ENCODE results near the gene CCNJL.

Gene CCNJL

DNA sequence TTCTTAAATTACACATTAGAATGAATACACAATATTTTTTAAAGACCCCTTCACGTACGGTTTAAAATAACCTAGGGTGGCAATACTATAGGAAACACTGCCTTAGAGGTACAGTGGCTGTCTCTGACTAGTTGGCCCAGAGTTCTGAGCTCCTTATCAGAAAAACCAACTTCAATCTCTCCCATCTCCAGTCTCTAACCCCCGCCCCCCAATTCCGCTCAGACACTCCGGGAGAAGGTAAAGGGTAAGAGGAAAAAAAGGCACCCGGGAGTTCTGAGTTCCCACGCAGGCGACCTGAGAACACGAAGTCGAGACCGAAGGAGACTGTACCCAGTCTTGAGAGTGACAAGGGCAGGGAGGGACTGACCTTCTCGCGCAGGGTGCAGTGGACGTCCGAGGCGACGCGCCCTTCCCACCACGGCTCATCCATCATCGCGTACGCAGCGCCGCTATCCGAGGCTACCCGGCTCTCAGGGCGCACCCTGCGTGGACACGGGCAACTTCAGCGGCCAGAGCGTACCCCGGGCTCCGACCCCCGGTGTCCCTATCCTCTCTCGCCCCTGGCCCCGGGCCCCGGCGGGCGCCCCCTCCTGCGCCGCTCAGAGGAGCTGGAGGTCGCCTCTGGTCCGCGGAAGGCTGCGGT, 752 bp downstream of the CCNJL start:
- H3K27me3 Mint-ChIP-seq: peaks cover 97% of the 10 kb centered on the region
- ATAC-seq (peak; percentile 52), DNase-seq (no peak)
- no peaks in the 10 kb centered on the region for H3K9me3 Mint-ChIP-seq
- peaks cover 15% of the 10 kb centered on the region for H3K4me1 Mint-ChIP-seq
- H3K4me3 Mint-ChIP-seq: peak overlapping the region; percentile 54 to 72
- no peak overlapping the region for H3K27ac Mint-ChIP-seq

DNA sequence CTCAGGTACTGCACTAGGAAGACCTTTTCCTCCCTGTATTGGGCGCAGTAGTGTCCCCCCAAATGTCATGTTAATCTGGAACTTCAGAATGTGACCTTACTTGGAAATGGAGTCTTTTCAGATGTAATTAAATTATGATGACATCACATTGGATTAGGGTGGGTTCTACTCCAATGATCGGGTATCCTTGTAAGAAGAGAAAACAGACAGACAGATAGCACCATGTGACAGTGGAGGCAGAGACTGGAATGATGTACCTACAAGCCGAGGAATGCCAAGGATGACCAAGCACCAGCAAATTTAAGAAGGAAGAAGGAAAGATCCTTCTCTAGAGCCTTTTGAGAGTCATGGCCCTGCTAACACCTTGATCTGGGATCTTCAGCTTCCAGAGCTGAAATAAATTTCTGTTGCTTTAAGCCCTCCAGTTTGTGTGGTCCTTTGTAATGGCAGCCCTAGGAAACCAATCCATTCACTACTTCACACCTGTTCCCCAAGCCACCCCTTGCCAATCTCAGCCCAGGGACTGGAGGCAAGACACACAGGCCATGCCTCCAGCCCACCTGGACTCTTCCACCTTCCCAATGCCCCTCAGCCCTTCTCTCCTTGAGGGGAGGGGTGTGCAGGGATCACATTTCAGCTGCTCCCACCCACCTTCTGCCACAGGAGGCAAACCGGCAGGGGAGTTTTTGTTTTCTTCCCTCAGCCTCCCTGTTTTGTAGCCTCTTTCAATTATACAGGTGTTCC, 1.6 kb downstream of the CCNJL start:
- Mint-ChIP-seq H3K4me1 (peaks cover 15% of the 10 kb centered on the region), H3K27me3 (peaks cover 94% of the 10 kb centered on the region), H3K27ac (no peak overlapping the region), H3K9me3 (no peaks in the 10 kb centered on the region), H3K4me3 (no peak overlapping the region)
- no peak for ATAC-seq
- DNase-seq: no peak

DNA sequence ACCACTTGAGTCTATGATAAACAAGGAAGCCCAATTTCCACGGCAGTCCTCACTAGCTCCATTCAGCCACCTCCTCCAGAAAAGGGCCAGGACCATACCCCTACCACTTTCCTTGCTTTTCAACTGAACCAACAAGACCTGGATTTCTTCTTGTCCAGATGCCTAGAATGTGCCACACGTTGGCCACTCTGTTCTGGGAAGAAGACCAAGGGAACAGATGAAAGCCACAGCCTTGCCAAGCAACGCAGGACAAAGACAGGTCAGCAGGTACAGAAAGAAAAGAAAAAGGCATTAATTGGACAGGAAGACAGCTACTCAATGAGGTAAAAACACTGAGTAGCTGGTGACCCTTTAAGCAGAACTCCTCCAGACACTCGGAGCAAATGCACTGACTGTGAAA, 2.2 kb downstream of the CCNJL start:
- ATAC-seq: no peak
- Mint-ChIP-seq H3K27me3 (peaks cover 92% of the 10 kb centered on the region), H3K4me1 (peaks cover 15% of the 10 kb centered on the region), H3K27ac (no peak overlapping the region), H3K9me3 (no peaks in the 10 kb centered on the region), H3K4me3 (no peak overlapping the region)
- DNase-seq: no peak

DNA sequence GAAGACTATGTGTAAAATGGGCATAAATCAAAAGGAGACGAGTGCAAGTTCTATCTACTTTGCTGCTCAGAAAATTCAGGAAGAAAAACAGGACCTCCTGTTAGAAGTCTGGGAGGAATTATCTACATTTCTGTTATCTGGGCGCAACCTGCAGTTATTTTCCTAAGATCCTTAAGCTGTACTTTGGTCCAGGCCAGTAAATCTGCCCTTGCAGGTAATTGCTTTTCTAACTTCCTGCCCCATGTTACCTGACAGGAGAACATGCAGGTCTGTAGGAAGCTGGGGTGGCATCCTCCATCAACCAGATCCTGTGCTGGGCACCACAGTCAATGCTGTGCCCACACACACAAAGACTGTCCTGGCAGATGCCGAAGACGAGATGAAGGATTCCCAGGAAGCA, 5.7 kb downstream of the CCNJL start:
- Mint-ChIP-seq H3K27me3 (peaks cover 65% of the 10 kb centered on the region), H3K4me1 (peaks cover 5% of the 10 kb centered on the region), H3K27ac (no peak overlapping the region), H3K9me3 (no peaks in the 10 kb centered on the region), H3K4me3 (no peak overlapping the region)
- no peak for DNase-seq
- ATAC-seq: no peak

DNA sequence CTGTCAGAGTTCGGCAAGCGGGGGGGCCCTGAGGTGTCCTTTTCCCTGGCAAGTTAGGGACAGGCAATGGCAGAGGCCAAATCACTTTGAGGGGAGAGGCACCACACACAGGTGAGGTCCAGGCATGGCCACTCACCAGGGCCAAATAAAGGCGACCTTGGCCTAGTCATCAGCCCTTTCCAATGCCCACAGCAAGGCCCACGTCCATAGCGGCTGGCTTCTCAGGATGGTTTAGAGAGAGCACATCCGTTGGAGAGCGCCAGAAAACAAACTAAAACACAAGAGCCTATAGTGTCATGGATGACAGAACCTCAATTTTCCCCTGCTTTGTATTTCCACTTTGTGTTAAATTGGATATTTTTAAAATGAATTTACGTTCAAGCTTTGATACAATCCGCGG, 7.0 kb downstream of the CCNJL start:
- H3K27me3 Mint-ChIP-seq: peaks cover 51% of the 10 kb centered on the region

DNA sequence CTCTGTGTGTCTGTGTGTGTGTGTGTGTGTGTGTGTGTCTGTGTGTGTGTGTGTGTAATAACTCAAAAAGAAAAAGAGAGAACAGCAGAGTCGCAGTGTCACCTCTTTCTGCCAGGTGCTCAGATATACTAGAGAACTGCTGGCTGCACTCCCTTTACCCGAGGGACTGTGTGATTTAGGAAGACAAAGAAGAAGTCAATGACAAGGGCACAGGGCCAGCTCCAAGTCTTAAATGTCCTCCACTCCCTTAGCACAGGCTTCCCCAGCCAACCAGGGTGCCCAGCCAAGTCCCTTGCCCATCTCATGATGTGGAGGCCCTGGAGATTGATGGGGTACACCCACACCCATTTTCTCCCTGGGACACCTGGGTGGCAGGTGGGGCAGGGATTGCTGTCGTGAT, 8.7 kb downstream of the CCNJL start:
- Mint-ChIP-seq H3K9me3 (no peaks in the 10 kb centered on the region), H3K4me3 (no peak overlapping the region), H3K4me1 (no peaks in the 10 kb centered on the region), H3K27ac (no peak overlapping the region), H3K27me3 (peaks cover 35% of the 10 kb centered on the region)
- DNase-seq: no peak
- ATAC-seq: no peak

More for the DNA sequence above, 7.0 kb downstream of the CCNJL start:
- ATAC-seq: no peak
- no peak overlapping the region for H3K27ac Mint-ChIP-seq
- H3K4me3 Mint-ChIP-seq: no peak overlapping the region
- no peak for DNase-seq
- H3K9me3 Mint-ChIP-seq: no peaks in the 10 kb centered on the region
- H3K4me1 Mint-ChIP-seq: no peaks in the 10 kb centered on the region

DNA sequence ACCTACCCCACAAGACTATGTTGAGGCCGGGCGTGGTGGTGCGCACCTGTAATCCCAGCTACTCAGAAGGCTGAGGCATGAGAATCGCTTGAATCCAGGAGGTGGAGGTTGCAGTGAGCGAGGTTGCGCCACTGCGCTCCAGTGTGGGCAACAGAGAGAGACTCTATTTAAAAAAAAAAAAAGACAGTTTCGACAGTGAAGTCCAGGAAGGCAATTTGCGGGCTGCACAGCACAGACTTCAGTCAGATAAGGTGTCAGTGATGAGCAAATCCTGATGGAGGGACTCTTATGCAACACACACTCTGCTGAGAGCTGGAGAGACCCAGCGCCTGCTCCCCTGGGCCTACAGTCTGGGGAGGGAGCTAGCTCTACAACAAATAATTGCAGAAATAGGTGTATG, 14.2 kb downstream of the CCNJL start:
- no peak overlapping the region for H3K4me3 Mint-ChIP-seq
- no peak overlapping the region for H3K27ac Mint-ChIP-seq
- H3K27me3 Mint-ChIP-seq: no peaks in the 10 kb centered on the region

DNA sequence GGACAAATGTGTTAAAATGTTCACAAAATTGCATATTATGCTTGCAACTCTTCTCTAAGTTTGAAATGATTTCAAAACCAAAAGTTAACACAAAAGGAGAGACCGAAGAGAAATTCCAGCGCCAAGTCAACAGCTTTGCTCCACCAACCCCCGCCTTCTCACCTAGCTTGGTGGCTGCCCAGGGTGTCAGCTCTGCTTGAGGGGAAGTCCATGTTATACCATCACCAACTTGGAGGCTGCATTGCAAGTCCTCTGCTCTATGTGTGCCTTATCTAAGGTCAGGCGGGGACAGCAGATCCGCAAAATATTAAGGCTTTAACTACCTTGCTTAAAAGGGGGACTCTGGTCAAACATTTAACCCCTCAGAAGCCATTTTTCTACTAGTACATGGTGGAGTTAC, 14.6 kb downstream of the CCNJL start:
- no peak for DNase-seq
- no peaks in the 10 kb centered on the region for H3K4me1 Mint-ChIP-seq
- no peak overlapping the region for H3K27ac Mint-ChIP-seq
- H3K9me3 Mint-ChIP-seq: no peaks in the 10 kb centered on the region
- H3K27me3 Mint-ChIP-seq: no peaks in the 10 kb centered on the region
- no peak for ATAC-seq
- no peak overlapping the region for H3K4me3 Mint-ChIP-seq

More for the DNA sequence above, 14.2 kb downstream of the CCNJL start:
- DNase-seq: no peak
- Mint-ChIP-seq H3K9me3 (no peaks in the 10 kb centered on the region), H3K4me1 (no peaks in the 10 kb centered on the region)
- no peak for ATAC-seq

DNA sequence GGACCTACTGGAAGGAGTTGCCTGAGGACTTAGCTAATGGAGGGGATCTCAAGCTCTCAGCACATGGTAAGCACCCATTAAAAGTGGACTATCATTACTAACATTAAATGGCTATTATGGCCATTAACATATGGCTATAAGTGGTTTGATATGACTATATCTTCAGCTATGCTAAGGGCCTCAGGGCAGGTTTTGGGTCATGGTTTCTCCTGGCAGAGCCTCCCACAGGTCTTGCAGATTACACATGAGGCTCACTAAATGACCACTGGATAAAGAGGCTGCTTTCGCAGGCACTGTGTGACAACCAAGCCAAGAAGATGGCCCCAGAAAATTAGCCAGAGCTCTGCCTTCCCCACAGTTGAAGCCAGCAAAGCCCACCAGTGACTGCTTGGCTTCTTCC, 15.4 kb downstream of the CCNJL start:
- no peak for ATAC-seq
- no peak overlapping the region for H3K27ac Mint-ChIP-seq

DNA sequence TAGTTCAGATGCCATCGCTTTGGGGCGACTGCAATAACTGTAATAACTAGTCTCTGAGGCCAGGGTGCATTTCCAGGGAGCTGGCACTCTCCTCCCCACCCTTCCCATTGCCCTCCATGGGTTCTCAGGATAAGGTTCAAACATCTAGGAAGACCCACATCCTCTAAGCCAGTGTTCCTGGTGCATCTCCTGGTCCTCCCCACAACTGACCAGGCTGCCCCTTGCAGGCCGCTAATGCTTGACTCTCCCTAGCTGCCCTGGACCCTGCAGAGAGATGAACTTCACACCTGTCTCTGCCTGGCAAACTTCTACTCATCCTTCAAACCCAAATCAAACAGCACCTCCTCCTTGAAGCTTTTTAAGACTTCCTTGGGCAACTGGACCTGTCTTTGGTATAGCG, 15.9 kb downstream of the CCNJL start:
- H3K4me1 Mint-ChIP-seq: no peaks in the 10 kb centered on the region
- H3K9me3 Mint-ChIP-seq: no peaks in the 10 kb centered on the region
- ATAC-seq (no peak), DNase-seq (no peak)
- H3K27ac Mint-ChIP-seq: no peak overlapping the region
- no peaks in the 10 kb centered on the region for H3K27me3 Mint-ChIP-seq
- H3K4me3 Mint-ChIP-seq: no peak overlapping the region

More for the DNA sequence above, 15.4 kb downstream of the CCNJL start:
- H3K9me3 Mint-ChIP-seq: no peaks in the 10 kb centered on the region
- H3K27me3 Mint-ChIP-seq: no peaks in the 10 kb centered on the region
- H3K4me3 Mint-ChIP-seq: no peak overlapping the region
- H3K4me1 Mint-ChIP-seq: no peaks in the 10 kb centered on the region
- DNase-seq: no peak

DNA sequence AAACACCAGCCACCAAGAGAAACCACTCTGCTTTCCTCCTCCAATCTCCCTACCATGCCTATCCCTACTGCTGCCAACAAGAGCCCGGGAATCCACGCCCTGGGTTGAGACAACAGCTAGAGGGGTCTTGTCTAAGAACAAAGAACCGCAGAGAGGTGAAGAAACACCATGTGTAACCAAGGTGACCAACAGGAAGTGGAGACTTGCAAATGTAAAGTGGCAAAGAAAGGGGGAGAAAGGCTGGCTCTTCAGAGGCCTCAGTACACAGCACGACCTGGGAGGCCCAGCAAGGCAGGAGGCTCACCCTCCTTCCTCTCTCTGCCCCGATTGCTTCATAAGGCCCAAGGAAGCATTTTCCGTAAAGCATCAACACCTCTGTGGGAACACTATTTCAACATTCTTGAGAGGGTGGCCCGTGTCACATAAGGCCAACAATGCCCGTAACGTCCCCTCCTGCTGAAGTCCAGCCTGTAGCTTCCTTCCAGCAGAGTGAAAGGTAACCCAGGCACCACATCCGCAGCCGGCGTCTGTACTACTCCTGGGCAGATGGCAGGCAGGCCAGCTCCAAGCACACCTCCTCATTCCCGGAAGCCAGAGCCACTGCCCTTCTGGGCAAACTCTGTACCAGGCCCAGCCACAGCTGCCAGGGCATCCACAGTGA, 18.3 kb downstream of the CCNJL start:
- H3K27me3 Mint-ChIP-seq: no peaks in the 10 kb centered on the region
- H3K4me3 Mint-ChIP-seq: no peak overlapping the region
- ATAC-seq (peak; percentile 31), DNase-seq (no peak)
- H3K4me1 Mint-ChIP-seq: no peaks in the 10 kb centered on the region
- H3K9me3 Mint-ChIP-seq: no peaks in the 10 kb centered on the region
- no peak overlapping the region for H3K27ac Mint-ChIP-seq

DNA sequence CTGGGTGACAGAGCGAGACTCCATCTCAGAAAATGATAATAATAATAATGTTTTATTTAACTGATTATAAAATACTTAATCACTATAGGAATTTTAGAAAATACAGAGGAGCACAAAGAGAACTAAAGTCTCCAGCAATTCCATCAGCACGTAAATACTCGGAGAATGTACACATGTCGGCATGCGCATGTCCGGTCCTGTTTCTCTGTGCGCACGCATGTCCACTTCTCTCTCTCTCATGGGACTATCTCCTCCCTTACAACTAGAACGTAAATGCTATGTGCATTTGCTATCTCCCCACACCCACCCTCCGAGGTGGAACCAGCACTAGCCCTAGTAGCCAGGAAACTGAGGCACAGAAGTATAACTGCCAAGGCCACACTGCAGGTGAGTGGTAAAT, 19.0 kb downstream of the CCNJL start:
- DNase-seq: no peak
- H3K4me3 Mint-ChIP-seq: no peak overlapping the region
- no peaks in the 10 kb centered on the region for H3K4me1 Mint-ChIP-seq
- H3K9me3 Mint-ChIP-seq: no peaks in the 10 kb centered on the region
- H3K27ac Mint-ChIP-seq: no peak overlapping the region
- H3K27me3 Mint-ChIP-seq: no peaks in the 10 kb centered on the region
- ATAC-seq: no peak

DNA sequence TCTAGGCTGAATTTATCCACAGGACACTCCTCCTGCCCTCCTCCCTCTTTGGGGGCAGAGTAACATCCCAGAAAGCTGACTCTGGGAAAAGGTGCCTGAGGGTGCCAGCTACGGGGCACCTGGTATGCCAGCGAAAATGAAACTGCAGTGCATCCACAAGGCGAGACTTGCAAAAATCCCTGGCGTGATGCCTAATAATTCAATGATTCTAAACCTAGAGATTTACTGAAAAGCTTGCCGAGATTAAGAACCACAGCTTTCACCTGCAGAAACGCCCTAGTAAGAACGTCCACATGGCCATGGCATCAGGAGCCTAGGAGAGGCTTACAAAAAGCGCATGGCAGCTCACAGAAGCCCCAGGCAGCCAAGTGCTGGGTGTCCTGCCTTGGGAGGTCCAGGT, 20.9 kb downstream of the CCNJL start:
- Mint-ChIP-seq H3K27ac (no peak overlapping the region), H3K4me1 (no peaks in the 10 kb centered on the region), H3K27me3 (no peaks in the 10 kb centered on the region), H3K9me3 (no peaks in the 10 kb centered on the region), H3K4me3 (no peak overlapping the region)
- DNase-seq (no peak), ATAC-seq (no peak)

DNA sequence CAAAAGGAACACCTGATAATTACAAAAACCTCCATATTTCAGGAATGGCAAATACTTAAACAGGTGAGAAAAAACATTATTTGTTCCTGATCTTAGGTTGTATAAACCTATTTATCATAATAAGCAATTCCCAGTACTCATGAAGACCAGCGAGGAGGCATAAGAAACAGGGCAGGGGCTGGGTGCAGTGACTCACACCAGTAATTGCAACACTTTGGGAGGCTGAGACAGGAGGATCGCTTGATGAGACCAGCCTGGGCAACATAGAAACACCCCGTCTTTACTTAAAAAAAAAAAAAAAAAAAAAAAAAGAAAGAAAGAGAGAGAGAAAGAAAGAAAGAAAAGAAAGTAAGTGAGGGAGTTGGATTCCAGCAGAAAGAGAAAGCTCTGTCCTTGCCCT, 21.6 kb downstream of the CCNJL start:
- ATAC-seq (no peak), DNase-seq (no peak)
- Mint-ChIP-seq H3K4me1 (no peaks in the 10 kb centered on the region), H3K9me3 (no peaks in the 10 kb centered on the region), H3K27me3 (no peaks in the 10 kb centered on the region), H3K4me3 (no peak overlapping the region), H3K27ac (peak overlapping the region in 1 of 2 donors; percentile 4)

DNA sequence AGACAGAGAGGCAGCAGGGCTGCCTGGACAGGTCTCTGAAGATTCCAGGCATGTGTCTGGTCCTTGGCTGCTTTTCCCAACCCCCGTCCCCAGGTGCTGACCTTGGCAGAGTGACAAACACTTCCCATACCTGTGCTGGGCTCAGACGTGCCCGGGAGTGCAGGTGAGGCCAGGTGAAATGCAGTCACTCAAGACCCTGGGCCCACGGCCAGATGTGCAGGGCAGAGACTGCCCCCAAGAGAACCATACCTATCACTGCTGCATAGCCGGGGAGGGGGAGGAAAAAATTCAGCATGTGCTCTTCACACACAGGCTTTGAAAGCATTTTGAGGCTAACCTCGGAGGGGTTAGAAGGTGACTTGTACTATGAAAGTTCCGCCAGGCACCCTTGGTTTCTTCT, 22.6 kb downstream of the CCNJL start:
- Mint-ChIP-seq H3K4me1 (no peaks in the 10 kb centered on the region), H3K27me3 (no peaks in the 10 kb centered on the region), H3K4me3 (no peak overlapping the region), H3K9me3 (no peaks in the 10 kb centered on the region), H3K27ac (no peak overlapping the region)
- no peak for DNase-seq
- ATAC-seq: no peak

DNA sequence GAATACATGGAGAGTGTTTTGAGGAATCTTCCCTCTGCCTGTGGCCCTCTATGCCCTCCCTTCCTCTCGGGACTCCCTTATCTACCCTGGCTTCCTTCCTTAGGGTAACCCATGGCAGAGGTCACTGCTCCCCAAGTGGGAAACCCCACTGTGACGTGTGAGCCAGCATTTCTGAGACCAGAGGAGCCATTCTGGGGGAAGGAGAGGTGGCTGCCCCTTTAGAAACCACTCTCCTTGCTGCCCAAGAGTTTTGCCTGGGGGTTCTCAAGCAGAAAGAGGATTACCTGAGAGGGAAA, 23.1 kb downstream of the CCNJL start:
- no peak for ATAC-seq
- H3K27ac Mint-ChIP-seq: no peak overlapping the region
- H3K27me3 Mint-ChIP-seq: no peaks in the 10 kb centered on the region

More for the DNA sequence above, 23.1 kb downstream of the CCNJL start:
- H3K4me1 Mint-ChIP-seq: no peaks in the 10 kb centered on the region
- no peak overlapping the region for H3K4me3 Mint-ChIP-seq
- no peak for DNase-seq
- no peaks in the 10 kb centered on the region for H3K9me3 Mint-ChIP-seq

Measured in stimulated activated naive CD8-positive, alpha-beta T cell treated with anti-CD3 and anti-CD28 coated beads, Interleukin-15, amount 100 ng/mL, for 72 hours (primary cell).